Endometrial microvascular endothelial cells (primary cell): ENCODE measurements around the gene KRTAP20-4. TPM values are rescaled to one million over a fixed set of nuclear protein-coding genes. Genes with fewer than 3 reads are reported as not detected.

ENCODE experiments used
- in situ Hi-C: cut with HindIII; loops from 2 replicates; pipeline ENCODE4 v1.10.0; 2017; ENCODE audit warnings: low sequenced_read_pairs, low pct_unique_long_range_greater_than_20kb; ENCODE audit errors: inconsistent ontology term
- total RNA-seq: library from RNA; depleted of rRNA; stranded (reverse); fragments of >200 nt; gene quantifications from one replicate; pipeline ENCODE4 v1.2.3, GENCODE V29; 2015; ENCODE audit errors: inconsistent ontology term

Gene KRTAP20-4
- not detected for total RNA-seq

DNA sequence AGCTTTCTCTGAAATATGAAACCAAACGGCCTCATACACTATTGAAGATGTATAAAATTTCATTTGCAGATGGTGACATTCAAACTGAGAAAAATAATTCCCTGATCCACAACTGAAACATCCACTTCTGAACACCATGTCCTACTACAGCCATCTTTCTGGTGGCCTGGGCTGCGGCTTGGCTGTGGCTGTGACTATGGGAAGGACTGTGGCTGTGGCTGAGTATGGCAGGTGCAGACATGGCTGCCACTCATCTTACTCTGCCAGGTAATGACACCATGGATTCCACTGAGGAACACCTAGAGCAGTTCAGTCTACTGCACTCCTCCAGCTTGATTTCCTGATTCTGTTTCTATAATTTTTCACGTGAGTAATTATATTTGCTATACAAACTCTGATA, at the start of gene KRTAP20-4:
KRTAP20-4 (plus strand) TSS at position 106 of the 400 bp plus-strand sequence.
- in situ Hi-C loops: no loop called here

DNA sequence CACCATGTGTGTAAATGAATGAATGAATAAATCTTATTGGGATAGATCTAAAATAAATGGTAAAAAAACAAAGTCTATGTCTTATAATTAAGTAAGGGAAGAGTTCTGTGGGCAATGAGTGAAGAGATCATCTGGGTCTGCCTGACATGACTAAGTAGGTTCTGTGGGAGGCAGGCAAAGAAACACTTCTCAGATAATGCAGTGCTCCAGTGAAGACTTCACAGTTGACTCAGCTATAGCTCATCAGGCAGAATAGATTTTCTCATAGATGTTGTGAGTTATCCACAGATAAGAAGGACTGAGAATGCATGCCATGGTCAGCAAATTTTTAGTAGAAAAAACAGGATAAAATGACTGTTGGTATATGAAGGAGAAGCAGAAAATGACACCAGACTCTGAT, 42.7 kb upstream of the KRTAP20-4 start:
- in situ Hi-C loops: no loop called here

DNA sequence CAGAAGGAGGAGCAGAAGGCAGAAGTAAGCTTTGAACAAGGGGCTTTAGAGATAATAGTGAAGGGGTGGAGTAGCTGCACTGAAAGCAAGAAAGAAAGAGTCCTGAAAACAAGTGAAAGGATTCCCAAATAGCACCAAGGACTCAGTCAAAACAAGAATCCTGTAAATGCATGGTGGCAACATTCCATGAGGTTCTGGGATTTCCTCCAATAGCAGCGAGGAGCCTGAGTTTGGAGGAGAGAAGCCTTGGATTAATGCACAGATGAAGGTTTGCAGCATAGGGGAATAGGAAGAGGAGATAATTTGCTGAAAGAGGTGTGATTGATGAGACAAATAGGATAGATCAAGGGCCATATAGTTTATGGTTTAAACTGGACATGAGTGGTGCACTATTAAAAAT, 41.1 kb upstream of the KRTAP20-4 start:
- in situ Hi-C loops: no loop called here

DNA sequence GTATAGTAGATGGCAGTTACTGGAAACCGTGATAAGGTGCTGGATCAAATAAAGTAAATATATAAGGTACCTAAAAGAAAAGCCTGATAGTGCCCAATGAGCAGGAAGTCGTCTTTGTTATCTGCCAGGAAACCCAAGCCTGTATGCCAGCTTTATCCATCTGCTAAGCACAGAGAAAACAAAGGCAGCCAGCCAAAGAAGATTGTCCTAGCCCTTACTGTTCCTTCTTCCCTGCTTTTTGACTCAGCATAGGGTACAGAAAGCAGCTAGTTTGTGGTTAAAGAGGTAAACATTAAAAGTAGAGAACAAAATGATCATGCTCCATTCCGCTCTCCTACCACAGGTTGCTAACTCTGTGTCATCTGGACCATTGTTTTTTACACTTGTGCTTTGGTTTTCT, 40.3 kb upstream of the KRTAP20-4 start:
- in situ Hi-C loops: no loop called here

DNA sequence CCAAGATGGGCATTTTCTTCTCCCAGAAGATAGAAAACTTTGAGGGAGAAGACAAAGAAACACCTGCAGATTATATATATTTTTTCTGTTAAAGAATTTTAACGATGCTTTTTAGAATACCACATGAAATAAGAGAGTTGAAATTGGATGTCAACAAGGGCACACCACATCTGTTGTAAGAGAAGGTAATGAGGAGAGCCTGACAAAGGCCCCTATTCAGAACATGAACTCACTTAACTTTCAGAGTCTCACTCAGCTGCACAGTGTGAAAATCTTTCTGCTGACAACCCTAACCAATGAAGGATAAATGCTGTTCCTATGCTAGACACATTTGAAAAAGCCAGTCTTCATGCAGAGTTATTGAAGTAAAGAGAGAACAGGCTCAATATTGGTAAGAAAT, 37.6 kb upstream of the KRTAP20-4 start:
- in situ Hi-C loops: no loop called here

DNA sequence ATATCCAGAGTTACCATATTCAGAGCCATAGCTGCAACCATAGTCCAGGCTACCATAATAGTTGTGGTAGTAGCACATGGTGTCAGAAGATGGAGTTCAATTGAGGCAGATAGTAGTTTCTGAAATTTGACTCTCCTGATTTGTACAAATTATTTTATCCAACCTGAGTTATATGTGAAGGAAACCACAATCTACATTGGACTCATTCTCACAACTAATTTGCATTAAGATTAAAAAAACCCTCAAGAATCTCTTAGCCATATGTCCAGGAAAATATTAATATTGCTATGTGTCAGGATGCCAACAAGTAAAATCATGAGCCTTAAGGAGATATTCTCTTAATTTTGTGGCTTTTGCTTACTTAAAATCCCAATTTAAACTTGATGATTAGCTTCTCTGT, 30.1 kb upstream of the KRTAP20-4 start, which contains the start of gene KRTAP22-2:
KRTAP22-2 (minus strand) TSS at position 101 of the 400 bp plus-strand sequence.
- in situ Hi-C loops: no loop called here

DNA sequence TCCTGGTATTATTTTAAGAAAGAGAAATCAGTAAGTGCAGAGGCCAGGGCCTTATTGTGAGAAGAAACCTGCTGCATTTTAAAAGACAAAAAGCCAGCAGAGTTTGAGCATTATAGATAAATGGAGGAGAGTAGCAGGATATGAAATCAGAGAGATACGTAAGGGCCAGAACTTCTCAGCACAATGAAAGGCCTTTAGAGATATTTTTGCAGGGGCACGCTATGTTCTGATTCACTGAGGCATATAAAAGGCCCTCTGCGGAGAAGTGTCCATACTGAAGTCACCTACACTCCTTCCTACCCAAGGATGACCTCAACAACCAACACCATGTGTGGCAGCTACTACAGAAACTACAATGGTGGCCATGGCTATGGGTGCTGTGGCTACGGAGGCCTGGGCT, 28.3 kb upstream of the KRTAP20-4 start, which contains the start of gene KRTAP6-3:
KRTAP6-3 (plus strand) TSS at position 301 of the 400 bp plus-strand sequence; CDS start at position 307, 6 bp downstream.
- in situ Hi-C loops: no loop called here

DNA sequence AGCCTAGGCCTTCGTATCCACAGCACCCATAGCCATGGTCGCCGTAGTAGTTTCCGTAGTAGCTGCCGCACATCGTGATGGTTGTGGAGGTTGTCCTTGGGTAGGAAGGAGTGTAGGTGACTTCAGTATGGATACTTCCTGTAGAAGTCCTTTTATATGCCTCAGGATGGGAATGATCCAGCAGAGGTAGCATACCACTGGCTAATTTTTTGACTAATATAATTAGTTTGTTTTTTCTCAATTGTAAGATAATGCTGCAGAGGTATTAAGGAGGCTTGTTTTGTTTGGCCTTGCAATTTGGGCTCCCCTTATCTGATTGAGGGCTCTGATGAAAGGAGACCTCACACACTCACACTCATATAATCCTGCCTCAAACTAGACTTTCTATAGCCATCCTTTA, 21.6 kb upstream of the KRTAP20-4 start, which contains the start of gene KRTAP6-2:
KRTAP6-2 (minus strand) TSS at position 101 of the 400 bp plus-strand sequence; CDS start at position 73, 28 bp downstream.
- in situ Hi-C loops: no loop called here

DNA sequence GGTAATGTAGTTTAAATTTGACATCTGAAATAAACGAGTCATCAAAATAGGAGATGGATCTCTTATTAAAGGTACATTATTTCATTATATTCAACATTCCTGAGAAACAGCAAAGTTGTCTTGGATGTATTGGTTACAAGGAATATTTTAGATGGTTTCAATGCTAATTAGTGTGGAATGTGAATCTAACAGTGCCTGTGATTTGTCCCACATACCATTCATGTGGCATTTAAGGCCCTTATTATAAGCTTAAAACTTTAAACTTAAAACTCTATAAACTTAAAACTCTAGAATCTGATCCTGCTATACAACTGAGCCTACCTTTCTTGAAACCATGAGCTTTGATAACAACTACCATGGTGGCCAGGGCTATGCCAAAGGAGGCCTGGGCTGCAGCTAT, 19.6 kb upstream of the KRTAP20-4 start, which contains the start of gene KRTAP22-1:
KRTAP22-1 (plus strand) TSS at position 301 of the 400 bp plus-strand sequence.
- in situ Hi-C loops: no loop called here

DNA sequence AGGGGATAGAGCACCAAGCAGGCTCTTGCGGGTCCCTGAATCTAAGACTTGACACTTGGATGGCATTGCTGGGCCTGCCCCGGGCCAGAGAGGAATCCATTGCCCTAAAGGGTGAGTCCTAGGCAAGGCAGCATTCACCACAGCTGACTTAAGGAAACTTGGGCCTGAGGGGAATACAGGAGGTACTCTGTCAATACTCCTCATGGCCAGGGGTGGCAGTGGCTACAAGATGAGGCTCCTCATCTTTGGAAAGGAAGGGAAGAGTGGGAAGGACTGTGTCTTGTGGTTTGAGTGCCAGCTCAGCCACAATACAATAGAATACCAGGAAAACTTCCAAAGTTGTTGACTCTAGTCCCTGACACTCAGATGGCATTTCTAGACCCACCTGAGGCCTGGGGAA, 14.5 kb upstream of the KRTAP20-4 start:
- in situ Hi-C loops: no loop called here

DNA sequence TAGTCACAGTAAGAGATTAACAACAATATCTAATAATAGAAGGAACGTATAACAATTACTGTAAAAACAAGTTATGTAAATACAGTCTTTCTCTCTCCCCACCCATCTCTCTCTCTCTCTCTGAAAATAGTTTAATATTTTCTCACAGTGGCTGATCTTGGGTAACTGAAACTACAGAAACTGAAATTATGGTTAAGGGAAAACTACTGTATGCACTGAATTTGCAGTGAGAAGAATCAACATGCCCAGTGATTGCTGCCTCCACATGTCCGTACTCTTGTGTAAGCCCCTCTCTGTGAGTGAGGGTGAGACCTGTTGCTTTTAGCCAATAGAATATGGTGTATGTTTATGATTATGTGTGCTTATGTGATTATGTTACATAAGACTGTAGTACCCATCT, 8.3 kb upstream of the KRTAP20-4 start:
- in situ Hi-C loops: no loop called here

DNA sequence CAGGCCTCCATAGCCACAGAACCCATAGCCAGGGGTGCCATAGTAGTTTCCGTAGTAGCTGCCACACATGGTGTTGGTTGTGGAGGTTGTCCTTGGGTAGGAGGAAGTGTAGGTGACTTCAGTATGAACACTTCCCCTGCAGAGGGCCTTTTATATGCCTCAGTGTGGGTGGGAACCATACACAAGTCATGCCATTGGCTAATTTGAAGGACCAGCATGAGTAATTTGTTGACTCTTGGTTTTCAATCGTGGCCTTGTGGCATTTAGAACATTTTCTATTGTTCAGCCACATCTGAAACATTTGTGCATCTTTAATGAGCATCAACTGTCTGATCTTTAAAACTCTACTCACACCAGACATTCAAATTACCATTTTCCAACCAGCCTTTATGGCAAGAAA, 6.6 kb upstream of the KRTAP20-4 start, which contains the start of gene KRTAP6-1:
KRTAP6-1 (minus strand) TSS at position 95 of the 400 bp plus-strand sequence; CDS start at position 69, 26 bp downstream.
- in situ Hi-C loops: no loop called here

DNA sequence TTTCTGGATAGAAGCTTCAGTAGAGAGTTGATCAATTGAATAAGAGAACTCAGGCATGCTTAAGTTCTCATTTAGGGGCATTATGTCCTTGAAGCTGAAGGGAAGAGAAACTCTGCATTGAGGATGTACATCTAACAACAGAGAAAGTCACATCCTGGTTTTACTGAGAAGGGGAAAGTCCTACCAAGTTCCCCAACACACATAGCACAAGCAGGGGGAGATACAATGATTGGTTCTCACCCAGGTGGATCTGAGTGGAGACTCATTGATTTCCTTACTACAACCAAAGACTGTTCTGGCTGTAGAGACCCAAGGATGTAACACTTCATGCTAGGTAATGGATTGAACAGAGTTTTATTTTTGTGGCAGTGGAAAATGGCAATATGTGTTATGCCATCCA, 5.2 kb upstream of the KRTAP20-4 start:
- in situ Hi-C loops: no loop called here

DNA sequence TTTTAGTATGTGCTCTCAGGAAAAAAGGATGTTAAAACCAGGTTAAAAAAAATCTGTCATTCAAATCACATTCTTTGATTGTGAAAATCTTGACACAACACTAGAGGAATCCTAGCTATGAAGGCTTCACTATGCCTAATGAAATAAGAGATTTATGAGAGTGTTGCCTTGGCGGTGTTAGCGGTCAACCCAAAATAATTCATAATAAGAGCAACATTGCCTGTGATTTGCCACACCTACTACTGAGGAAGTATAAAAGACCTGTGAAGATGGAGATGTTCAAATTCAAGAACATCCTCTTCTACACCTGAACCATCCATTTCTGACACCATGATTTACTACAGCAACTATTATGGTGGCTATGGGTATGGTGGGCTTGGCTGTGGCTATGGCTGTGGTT, 4.3 kb upstream of the KRTAP20-4 start, which contains the start of gene KRTAP20-1:
KRTAP20-1 (plus strand) TSS at position 301 of the 400 bp plus-strand sequence; CDS start at position 331, 30 bp downstream.
- in situ Hi-C loops: no loop called here

DNA sequence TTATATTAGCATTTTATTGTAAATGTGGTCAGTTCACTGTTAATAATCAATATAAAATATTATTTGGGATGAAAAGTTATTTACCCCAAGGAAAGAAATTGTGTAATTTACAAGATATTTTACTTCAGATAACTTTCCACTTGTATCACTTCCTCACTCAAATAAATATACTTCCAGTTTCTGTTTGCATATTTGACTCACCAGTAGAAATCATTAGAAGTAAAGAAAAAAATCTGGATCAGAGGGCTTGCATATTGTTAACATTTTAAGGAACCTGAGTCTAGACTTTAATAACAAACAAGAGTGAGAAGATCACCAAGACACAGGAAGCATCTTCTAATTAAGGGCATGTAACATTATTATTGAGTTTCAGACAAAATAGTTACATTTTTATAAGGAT, 347 bp upstream of the KRTAP20-4 start:
- in situ Hi-C loops: no loop called here

DNA sequence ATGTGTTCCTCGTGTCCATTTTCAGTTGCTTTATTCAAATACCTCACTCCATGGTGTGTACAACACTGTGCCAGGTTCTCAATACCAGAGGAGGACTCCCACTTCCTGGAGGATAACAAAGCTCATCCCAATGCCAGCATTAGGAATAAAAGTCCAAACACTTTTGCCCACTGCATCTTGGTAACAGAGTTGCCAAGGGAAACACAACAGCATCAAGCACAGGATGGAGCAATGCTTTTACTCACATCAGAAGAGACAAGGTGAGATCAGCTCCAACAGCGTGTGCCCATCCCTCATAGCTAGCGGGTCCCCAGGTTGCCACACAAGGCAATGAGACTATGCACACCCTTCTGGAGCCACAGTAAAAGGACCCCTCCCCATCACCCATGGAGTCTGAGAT, 2.9 kb downstream of the KRTAP20-4 start:
- in situ Hi-C loops: no loop called here

DNA sequence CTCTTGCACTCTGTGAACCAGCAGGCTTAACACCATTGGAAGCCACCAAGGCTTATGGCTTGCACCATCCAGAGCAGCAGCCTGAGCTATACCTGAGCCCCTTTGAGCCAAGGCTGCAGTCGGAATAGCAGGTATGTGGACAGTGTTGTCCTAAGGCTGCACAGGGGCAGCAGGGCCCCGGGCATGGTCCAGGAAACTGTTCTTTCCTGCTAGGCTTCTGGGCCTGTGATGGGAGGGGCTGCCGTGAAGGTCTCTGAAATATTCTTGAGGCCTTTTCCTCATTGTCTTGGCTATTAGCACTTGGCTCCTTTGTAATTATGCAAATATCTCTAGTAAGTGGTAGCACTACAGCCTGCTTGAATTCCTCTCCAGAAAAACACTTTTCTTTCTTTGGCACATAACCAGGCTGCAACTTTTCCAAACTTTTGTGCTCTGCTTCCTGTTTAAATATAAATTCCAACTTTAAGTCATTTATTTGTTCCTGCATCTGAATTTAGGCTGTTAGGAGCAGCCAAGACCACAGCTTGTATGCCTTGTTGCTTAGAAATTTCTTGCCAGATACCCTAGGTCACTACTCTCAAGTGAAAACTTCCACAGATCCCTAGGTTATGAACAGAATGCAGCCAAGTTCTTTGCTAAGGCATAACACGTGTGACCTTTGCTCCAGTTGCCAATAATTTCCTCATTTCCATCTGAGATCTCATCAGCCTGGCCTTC, 5.2 kb downstream of the KRTAP20-4 start:
- in situ Hi-C loops: no loop called here

DNA sequence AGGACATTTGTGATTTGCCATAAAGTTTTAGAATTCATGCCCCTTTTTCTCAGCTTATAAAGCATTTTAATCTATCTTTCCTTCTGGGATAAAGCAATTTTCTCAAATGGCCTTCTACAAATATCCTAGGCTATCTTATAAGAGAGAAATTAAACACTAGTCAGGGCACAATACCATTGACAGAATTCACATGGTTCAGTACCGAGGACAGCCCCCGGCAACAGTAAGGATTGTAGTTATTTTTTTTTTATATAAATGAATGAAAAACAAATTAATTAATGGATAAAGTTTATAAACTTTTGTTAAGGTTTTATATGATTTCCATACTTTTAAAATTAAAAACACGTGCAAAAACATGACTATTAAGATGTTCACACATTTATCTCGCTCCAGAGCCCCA, 7.7 kb downstream of the KRTAP20-4 start:
- in situ Hi-C loops: no loop called here

DNA sequence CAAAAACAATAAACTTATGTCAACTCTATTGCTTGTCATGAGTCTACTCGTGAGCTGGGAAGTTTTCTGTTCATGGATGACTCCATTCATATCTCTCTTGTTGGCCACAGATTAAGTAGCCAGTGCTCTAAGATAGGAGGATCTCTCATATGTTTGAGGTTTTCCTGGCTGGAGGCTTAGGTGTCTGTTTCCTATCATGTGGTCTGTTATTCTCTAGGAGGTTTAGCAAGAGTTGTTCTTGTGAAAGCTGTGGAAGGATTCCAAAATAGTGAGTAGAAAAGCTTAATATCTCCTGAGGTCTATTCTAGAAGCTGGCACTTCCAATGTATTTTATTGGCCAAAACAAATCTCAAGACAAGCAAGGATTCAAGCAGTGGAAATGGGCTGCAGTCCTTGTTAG, 8.8 kb downstream of the KRTAP20-4 start:
- in situ Hi-C loops: no loop called here

DNA sequence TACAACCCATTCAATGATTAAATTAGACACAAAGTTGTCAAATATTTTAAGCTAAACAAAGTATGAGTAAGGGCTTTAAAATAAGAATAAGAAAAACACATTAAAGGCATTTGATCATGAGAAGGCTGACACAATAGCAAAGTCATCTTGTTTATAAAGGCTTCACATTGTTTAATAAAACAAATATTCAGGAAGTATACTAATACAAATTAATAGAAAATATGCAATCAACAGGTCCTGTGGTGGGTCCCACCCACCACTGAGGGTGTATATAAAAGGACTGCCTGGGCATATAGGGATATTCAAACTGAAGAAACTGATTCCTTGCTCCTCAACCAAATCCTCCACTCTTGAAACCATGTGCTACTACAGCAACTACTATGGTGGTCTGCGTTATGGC, 14.5 kb downstream of the KRTAP20-4 start, which contains the start of gene KRTAP20-2:
KRTAP20-2 (plus strand) TSS at position 301 of the 400 bp plus-strand sequence; CDS start at position 359, 58 bp downstream.
- in situ Hi-C loops: no loop called here
